GM10248 (cell line): Measurements from ENCODE around the gene PDS5B.

Experiments used
- CTCF ChIA-PET: fragments of 300-600 bp; sonication (Branson Sonifier 250); formaldehyde crosslinking; extraction: SDS; loops from one replicate; lab custom pipeline; 2021; ENCODE audit warnings: antibody characterized with exemption; lab: Yijun Ruan, JAX
- POLR2A ChIA-PET: fragments of 350-650 bp; sonication (Branson Sonifier 250); formaldehyde crosslinking; extraction: SDS; loops from one replicate; lab custom pipeline; 2020; ENCODE audit warnings: antibody characterized with exemption; lab: Yijun Ruan, JAX
- DNase-seq: peaks from one replicate; pipeline ENCODE4 v3.0.0; 2012; ENCODE audit errors: extremely low spot score
- CTCF ChIP-seq: IDR thresholded peaks from 2 replicates; pipeline ENCODE4 v1.5.1; 2012; ENCODE audit warnings: mild to moderate bottlenecking, low read depth; ENCODE audit errors: extremely low read depth, missing control alignments, control extremely low read depth

PDS5B gene

GRCh38 chr13:32581177-32581786 lies 5.0 kb upstream of the PDS5B start:
- DNase-seq: peak; percentile 29
- peak; percentile 37 for TF ChIP-seq CTCF
- ChIA-PET POLR2A (no interaction called here), CTCF (interaction anchor here (0.8 to 6.0 kb wide), 38 partner anchors 9 to 671 kb away, joined by 3 to 53 read pairs (median 4); partner anchors contain the start of genes BRCA2 and ZAR1L)

GRCh38 chr13:32582281-32582680 lies 4.0 kb upstream of the PDS5B start:
- POLR2A ChIA-PET: no interaction called here
- CTCF ChIA-PET: interaction anchor here (0.8 to 6.0 kb wide), 17 partner anchors 13 to 672 kb away, joined by 3 to 53 read pairs (median 5); no protein-coding TSS in a partner anchor

GRCh38 chr13:32582991-32583390 lies 3.3 kb upstream of the PDS5B start:
- POLR2A ChIA-PET: no interaction called here
- no peak for DNase-seq
- CTCF ChIA-PET: interaction anchor here (1.1 to 6.0 kb wide), 4 partner anchors 14 to 581 kb away, joined by 3 to 53 read pairs (median 4); no protein-coding TSS in a partner anchor
- no peak for TF ChIP-seq CTCF

More at GRCh38 chr13:32582281-32582680, 4.0 kb upstream of the PDS5B start:
- TF ChIP-seq CTCF: no peak
- no peak for DNase-seq

GRCh38 chr13:32585550-32586079 lies 637 bp upstream of the PDS5B start:
- no peak for TF ChIP-seq CTCF
- DNase-seq: no peak
- POLR2A ChIA-PET: no interaction called here
- CTCF ChIA-PET: interaction anchor here (0.6 to 2.3 kb wide), 34 partner anchors 37 to 1232 kb away, joined by 3 to 13 read pairs (median 4); partner anchors contain the start of genes BRCA2, N4BP2L2, RFC3 and ZAR1L

- DNase-seq: peak; percentile 72
- POLR2A ChIA-PET: interaction anchor here (0.7 to 0.9 kb wide), 3 partner anchors 50 to 272 kb away, joined by 3 to 5 read pairs (median 3); partner anchors contain the start of genes BRCA2 and ZAR1L
- peak; percentile 31 for TF ChIP-seq CTCF
- CTCF ChIA-PET: interaction anchor here (0.7 to 2.6 kb wide), 17 partner anchors 9 to 1490 kb away, joined by 3 to 24 read pairs (median 5); no protein-coding TSS in a partner anchor
These were observed 959 bp downstream of the PDS5B start for GRCh38 chr13:32587011-32587810.

- ChIA-PET CTCF (interaction anchor here (0.7 to 4.4 kb wide), 18 partner anchors 7 to 1490 kb away, joined by 3 to 24 read pairs (median 5); no protein-coding TSS in a partner anchor), POLR2A (interaction anchor here (0.7 to 0.9 kb wide), 3 partner anchors 51 to 273 kb away, joined by 3 to 5 read pairs (median 3); partner anchors contain the start of genes BRCA2 and ZAR1L)
- no peak for DNase-seq
- no peak for TF ChIP-seq CTCF
These were observed 1.5 kb downstream of the PDS5B start for GRCh38 chr13:32587811-32588170.
